ENCODE data around the gene BBS1.

GRCh38 chr11:66494458-66494857 lies 16.0 kb upstream of the BBS1 start:
- TF ChIP-seq CTCF (IDR thresholded peaks at IDR 0.05) (no peak), POLR2A (IDR thresholded peaks at IDR 0.05) (no peak)

Measured in breast epithelium (tissue), 3 donors.